Measurements from ENCODE around the gene ARL2BP.

ARL2BP gene

DNA sequence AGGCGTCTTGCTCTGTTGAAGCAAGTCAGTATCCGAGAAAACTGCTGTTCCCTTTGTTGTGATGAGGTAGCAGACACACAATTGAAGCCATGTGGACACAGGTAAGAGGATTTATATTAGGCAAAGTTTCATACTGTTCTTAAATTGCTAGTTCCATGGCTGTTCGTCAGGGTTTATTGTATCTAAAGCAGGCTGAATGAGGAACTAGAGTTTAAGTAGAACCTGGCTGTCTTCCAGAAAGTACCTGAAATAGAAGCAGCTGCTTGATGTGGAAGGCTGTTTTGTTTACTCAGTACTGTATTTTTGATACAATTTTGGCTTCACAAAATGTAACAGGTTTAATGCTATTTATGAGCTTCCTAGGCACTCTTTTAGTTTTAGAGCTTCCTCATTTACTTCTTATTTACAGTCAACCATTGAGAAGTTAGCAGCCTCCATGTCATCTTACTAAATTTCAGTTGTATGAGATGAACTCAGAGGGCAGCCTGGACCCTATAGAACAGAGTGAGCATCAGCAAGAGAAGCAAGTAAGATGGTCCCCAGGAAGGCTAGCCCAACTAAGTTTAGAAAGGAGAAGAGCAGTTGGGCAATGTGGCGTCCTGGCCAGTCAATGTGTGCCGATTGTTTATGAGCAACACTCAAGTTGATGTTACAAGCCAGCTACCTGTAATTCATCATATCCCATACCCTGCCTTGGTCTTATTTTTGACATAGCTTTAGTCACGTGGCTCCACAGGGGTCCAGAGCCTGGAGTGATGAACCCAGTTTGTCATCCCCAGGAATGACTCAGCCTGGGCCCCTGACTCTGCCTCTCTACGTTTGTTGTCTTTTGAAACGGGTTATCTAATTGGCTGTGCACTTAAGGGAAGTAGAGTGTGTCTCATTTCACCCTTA lies 9.7 kb upstream of the ARL2BP start:
- DNase-seq (ENCODE audit: low read depth): peak; percentile 31

DNA sequence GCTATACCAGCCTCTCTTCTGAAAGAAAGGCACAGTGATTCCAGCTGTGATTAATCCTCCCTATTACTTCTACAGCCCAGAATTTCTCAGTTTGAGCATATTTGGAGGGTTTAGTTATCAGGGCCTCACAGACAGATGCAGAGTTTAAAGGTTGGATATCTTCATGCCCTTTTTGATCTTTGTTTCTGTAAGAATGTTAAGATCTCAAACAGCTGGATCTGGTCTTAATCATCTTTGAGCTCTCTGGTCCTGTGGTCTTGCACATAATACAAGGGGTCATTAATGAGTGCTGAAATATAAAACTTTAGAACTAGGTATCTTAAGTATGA lies 9.1 kb upstream of the ARL2BP start:
- no peak for DNase-seq (ENCODE audit: low read depth)

DNA sequence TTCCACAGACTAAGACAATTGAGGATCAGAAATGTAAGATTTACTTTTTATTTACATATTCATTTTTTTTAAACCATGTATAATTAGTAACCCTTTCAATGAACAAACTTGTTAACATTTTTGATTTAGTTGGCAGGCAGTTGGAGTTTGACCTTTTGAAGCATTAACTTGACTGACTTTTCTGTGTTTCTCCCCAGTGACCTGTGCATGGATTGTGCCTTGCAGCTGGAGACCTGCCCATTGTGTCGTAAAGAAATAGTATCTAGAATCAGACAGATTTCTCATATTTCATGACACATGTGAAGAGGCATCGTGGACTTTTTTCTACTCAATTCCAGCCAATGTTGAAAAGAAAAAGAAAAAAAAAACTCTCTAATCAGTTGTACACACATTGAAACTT lies 6.4 kb upstream of the ARL2BP start:
- no peak for DNase-seq (ENCODE audit: low read depth)

DNA sequence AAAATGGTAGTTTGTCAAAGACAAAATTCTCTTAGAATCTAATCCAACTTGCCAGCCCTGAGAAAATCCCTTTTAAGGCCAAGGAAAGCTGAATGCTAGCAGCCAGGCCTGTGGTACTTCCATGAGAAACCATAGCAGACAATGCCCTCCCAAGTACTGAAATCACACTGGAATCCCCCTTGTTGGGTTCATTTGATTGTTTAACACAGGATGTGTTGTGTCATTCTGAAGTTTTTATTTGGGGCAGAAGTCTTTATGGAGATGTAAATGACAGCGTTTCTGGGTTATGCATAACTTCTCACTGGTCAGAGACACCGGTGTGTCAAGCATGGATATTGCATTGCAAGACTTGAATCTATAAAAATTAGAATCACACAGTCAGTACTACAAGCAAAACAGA lies 6.0 kb upstream of the ARL2BP start:
- DNase-seq (ENCODE audit: low read depth): no peak

DNA sequence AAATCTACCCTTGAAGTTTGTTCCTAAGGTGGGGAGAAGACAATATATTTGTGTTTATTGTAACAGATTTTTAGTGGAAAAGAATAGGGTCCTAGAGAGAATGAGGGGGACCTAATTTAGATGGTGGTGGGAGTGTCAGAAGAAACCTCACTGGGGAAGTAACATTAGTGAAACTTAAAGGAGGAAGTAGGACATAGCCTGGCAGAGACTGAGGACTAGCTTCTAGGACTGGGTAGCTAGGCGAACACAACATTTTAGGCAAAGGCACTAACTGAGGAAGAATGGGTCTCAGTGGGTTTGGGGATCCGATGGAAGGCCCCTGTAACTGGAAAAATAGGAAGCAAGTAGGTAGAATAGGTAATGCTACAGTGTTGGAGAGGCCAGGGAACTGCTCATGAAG lies 4.2 kb upstream of the ARL2BP start:
- DNase-seq (ENCODE audit: low read depth): no peak

DNA sequence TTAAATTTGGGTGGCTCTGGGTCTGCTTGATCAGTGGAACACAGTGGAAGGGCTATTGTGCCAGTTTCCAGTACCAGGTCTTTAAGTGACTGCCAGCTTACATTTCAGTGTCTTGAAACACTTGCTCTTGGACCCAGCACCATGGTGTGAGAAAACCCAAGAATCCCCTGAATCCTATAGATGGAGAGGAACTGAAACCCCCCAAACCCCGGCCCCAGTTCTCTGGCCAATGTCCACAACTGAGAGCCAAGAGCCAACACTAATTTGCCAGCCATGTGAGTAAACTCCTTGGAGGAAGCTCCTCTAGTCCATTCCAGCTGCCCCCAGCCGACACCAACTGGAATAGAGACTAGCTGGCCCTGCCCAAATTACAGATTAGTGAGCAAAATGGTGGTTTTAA lies 2.4 kb upstream of the ARL2BP start:
- no peak for DNase-seq (ENCODE audit: low read depth)

DNA sequence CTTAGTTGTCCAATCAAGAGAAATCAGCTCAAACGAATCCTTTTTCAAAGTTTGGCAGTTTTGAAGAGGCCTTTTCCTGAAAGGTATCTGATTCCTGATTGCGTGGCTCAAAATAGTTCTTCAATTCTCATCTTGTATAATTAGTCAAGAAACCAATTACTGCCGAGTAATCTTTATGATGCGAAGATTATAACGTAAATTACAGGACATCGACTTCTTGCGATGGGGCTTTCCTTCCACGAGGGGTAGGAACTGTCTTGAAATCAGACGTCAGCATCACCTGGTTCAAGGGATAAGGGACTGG lies 644 bp upstream of the ARL2BP start:
- no peak for DNase-seq (ENCODE audit: low read depth)

DNA sequence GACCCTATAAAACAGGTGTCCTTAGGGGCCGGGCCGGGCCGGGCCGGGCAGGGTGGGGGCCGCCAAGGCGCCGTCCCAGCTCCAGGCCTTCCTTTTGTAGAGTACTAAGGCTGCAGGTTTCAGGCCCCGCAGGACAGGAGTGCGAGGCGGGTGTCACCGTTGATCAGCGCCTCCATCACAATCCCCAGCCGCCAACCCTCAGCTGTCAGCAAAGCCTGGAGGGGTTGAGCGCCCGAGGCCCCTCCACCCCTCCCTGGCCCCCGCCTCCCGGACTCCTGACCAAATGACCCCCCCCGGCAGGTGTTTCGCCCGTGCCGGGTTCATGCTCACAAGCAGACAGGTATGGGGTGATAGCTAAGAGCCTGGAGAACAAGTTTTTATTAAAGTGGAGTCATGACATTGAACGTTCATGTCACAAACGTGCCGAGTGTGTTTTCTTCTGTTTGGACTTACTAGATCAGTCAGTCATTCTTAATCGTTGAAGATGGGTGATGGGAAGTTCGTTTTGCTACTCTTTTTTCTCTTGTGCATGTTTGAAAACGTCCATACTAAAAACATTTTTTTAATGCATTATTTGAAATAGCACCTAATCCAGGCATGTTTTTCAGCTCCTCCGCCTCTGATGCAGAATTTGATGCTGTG lies 534 bp downstream of the ARL2BP start:
- no peak for DNase-seq (ENCODE audit: low read depth)

DNA sequence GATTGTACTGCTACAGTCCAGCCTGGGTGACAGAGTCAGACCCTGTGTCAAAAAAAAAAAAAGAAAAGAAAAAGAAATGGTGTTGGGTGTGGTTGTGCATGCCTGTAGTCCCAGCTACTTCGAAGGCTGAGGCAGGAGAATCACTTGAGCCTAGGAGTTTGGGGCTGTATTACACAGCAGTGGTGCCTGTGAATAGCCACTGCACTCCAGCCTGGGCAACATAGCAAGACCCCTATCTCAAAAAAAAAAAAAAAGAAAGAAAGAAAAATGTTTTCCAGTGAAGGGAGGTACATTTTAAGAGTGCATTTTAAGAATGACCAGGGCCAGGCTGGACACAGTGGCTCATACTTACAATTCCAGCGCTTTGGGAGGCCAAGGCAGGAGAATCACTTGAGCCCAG lies 6.3 kb downstream of the ARL2BP start:
- DNase-seq (ENCODE audit: low read depth): no peak

DNA sequence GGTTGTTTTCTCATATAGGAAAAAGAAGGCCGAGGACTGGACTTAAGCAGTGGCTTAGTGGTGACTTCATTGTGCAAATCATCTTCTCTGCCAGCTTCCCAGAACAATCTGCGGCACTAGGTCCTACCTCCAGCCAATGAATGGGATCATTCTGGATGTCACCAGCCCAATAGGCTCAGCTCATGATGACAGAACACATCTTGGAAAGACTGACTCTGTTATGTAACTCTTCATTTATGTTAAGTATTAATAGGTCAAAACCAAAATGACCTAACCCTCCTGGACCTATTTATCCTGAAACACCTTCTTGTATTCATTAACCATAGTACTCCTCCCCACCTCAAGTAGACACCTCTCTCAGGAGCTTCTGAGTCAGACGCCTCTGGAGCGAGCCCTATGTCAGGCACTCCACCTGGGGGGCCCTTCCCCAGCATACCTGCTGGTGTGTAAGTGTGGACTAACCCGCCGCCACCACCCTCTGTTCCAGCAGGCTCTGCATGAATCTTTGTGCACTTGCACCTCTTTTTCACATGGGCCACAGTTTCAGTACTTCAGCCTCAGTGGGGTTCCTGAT lies 7.2 kb downstream of the ARL2BP start:
- DNase-seq (ENCODE audit: low read depth): no peak

DNA sequence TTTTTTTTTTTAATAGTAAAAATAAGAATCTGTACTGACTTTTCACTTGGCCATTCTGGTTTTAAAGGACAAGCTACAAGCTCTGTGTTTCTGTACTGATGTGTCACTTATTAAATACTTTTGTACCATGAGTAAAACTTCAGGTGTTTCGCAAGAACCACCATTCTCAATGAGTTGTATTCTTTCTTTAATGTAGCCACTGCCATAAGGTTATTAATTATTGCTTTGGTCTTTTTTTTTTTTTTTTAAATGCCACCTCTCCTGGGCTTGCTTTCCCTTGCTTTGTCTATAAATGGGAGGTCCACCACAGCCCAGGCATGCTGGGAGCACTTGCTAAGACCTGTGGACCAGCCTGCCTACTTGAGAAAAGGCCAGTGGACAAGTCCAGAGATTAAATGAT lies 8.4 kb downstream of the ARL2BP start:
- no peak for DNase-seq (ENCODE audit: low read depth)

DNA sequence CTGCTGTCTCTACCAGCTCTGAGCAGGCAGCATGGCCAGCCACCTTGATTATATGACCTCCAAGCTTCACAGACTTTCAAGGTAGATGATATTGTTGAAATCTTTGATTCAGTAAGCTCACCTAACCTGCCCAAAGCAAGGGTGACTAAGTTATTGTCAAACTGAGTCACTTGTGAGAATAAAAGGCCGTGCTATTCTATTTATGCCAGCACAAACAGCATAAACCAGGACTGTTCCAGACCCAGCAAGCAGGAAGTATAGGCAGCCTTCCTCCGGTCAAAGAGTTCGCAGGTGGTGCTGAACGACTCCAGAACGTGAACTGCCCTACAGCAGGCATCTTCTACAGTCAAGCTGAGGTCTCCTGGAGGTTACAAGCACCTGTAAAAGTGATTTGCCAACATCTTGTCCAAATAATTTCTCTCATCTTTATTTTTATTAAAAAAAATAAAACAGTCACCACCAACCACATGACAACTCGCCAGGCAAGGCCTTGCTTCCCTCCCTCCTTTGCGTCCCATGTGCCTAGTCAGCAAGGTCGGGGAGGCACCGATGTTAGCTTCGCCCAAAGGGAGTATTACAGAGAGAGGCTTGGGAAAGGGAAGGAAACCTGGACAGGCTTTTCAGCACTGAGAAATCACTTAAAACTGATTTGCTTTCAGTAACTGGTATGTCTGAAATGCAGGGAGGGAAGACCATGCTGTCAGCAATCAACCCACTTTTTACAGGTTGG lies 10.8 kb downstream of the ARL2BP start:
- no peak for DNase-seq (ENCODE audit: low read depth)

DNA sequence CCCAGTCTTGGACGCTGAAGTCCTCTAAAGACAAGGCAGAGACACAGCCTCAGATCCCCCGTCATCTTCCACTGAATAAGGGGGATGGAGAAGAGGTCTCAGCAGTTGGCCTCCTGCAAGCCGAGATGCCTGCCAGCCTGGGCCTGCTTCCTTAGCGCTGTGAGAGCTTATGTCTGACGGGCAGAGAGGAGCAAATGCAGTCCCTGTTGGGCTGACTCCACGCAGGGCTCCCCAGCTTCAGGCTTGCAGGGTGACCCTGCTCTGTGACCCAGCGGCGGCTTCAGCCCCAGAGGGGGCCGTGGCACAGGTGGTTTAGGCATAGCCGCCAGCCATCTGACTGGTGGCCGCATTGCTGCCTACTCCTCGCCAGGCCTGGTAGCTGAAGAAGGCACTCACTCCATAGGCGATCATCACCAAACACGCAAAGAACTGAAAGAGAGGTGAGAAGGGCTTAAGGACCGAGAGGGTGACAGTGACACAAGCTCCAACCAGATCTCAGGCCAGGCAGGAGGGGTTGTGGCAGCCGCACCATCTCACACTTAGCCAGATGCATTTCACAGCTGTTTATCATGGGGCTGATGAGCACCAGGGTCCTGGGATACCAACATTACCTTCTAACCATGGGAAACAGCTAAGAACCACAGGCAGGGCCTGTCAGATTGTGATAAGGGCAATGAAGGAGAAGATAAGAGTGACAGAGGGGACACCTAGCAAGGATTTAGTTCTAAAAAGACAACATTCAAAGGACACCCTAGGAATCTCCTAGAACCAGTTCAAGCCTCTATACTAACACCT lies 11.7 kb downstream of the ARL2BP start:
- DNase-seq (ENCODE audit: low read depth): no peak

DNA sequence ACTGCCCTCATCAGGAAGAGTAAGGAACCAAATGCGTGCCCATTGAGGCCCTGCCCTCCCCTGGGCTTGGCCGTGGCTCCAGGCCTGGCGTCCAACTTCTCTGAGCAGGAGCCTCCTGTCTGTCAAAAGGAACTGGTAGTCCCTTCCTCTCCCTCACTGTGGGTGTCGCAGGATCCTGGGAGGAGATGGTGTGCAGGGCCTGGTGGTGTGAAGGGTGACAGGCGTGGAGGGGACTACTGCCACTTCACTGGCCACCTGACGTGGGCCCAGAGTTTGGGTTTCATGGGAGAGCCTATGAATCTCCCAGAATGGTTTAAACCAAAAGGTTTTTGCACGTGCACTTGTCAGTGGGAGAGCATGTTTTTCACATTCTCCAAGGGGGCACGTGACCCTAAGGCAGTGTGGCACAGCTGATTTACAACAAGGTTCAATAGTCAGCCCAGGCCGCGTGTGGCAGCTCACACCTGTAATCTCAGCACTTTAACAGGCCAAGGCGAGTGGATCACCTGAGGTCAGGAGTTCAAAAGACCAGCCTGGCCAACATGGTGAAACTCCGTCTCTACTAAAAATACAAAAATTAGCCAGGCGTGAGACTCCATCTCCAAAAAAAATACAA lies 12.5 kb downstream of the ARL2BP start:
- no peak for DNase-seq (ENCODE audit: low read depth)

DNA sequence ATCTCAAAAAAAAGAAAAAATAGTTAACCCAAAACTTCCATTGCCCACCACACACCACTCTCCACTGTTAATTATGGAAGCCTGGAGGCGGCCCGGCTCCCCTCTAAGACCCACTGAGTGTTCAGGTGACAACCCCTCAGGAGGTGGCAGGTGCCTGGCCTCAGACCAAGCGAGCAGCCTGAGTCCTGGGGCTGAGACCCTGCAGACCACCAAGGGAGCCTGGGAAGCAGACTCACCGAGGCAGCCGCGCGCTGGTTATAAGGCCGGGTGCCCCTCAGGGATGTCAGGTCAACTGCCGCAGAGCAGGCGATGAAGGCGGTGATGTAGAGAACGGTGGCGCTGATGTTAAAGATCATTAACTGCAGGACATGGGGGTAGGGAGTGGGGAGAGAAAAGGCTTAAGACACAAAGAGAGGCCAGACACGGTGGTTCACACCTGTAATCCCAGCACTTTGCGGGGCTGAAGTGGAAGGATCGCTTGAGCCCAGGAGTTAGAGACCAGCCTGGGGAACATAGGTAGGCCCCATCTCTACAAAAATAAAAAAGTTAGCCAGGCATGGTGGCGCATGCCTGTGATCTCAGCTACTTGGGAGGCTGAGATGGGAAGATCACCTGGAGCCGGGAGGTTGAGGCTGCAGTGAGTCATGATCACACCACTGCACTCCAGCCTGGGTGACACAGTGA lies 13.3 kb downstream of the ARL2BP start:
- no peak for DNase-seq (ENCODE audit: low read depth)

DNA sequence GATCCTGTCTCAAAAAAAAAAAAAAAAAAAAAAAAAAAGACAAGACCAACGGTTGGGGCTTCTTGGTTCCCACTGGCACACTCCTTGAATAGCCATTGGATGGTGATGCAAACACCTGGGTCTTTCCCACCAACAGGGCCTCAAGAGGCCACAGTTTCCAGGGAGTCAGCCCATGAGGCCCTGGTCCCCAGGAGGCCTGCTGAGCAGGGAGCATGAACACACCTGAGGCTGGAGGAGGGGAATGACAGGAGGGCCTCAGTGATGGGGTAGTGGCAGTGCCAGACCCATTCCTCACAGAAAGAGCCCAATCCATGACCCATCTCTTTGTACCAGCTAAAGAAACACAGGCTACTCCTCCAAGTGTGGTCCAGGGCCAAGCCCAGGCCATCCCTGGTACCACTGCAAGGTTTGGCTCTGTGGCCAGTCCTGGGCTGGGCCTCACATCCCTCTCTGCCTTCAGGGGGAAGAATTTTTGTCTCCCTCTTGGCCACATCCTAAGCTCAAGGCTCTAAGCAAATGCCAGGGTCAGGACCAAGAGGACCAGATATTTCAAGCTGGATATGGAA lies 13.9 kb downstream of the ARL2BP start:
- no peak for DNase-seq (ENCODE audit: low read depth)

DNA sequence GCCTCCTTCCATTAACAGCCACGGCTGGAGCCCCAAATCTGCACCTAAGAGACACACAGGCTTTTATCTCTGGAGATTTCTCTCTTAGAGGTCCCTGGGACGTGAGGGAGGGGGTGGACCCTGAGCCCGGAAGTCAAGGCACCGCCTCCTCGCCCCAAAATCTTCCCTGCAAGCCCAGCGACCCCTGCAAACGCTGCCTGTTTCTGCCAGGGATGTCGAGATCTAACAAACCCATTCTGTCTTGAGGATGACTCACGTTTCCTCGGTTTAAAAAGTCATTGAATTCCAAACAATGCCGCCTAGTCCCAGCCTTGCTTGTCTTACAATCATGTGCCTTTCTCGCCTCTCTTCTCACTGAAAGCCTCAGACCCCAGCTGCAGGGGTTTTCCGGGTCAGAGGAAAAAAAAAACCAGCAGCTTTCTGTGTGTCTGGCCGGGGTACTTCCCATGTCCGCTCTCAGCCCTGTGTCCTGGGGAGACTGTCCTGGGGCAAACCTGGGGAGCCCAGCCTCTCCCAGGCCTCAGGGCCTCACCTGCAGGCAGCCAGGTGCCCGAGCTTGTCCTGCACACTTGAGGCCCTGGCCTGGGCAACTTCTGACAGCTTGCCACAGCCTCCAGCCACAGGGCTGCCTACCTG lies 15.4 kb downstream of the ARL2BP start:
- DNase-seq (ENCODE audit: low read depth): no peak

DNA sequence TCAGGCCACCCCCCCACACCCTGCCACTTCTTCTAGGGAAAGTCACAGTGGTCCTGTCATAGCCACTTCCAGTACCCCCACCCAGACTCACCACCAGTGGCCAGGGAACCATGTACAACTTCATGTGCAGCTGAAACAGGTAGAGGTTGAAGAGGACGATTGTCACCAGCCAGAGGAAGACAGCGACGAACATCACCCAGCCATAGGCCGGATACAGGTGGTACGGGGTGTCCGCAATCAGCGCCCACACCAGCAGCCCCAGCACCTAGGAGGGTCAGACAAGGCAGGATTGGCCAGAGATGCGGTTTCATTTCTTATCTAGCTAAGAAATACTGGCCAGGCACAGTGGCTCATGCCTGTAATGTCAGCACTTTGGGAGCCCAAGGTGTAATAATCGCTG lies 16.7 kb downstream of the ARL2BP start:
- no peak for DNase-seq (ENCODE audit: low read depth)

DNA sequence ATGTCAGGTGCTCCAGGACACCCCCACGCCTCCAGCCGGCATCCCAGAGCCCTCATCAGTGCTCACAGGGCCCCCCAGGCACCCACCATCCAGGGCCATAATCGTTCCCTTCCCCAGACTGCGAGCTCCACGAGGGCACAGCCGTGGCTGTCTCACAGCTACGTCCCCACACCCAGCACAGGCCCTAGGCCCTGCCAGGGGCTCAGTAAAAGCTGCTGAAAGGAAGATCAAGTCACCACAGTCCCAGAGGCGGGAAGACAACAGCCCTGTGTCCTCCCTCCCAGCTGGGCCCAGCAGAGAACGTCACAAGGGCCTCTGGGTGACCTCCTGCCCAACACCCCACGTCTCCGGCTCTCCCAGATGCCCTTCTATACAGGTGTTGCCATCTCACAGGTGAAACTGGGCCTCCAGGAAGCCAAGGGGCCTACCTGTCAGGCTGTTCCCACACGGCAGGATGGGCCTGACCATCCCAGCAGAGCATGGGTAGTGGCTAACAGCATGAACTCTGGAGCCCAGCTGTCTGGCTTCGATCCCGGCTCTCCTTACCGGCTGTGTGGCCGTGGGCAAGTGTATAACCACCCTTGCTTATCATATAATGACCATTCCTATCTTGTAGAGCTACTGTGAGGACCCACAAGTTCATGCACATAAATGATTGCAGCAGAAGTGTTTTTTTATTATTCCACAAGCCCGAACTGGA lies 17.9 kb downstream of the ARL2BP start:
- DNase-seq (ENCODE audit: low read depth): no peak
